ENCODE measurements around the gene HIVEP2. TPM values are rescaled to one million over a fixed set of nuclear protein-coding genes. Genes with fewer than 3 reads are reported as not detected.

Gene HIVEP2
- total RNA-seq, 1 experiment from 2014 or later = 3.2 TPM

DNA sequence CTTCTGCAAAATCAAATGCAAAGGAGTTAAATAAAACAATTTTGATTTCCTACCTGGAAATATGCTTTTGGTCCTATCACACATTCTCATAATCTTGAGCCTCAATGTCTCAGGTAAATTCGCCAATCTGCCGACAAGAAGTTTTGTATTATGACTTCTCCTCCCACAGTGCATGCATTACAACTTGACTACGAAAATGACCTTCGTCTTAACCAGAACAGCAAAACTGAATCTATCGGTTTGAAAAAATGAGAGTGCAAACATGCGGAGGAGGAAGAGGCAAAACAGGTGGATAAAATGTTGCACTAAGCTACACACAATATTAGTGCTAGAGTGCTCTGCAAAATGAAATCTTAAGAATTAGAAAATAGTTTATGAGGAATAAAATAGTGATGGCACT is 43.4 kb downstream of the HIVEP2 start:
- Histone ChIP-seq H3K4me3 (ENCODE audit: low read depth, low read length, poor library complexity, severe bottlenecking) (no peak overlapping the region), H3K4me1 (ENCODE audit: insufficient read depth, low read length, poor library complexity, severe bottlenecking) (no peaks in the 10 kb centered on the region), H3K27me3 (replicated peaks; ENCODE audit: insufficient read depth, low read depth, low read length, poor library complexity) (no peaks in the 10 kb centered on the region), H3K36me3 (ENCODE audit: insufficient read depth, low read length, poor library complexity, severe bottlenecking) (no peaks in the 10 kb centered on the region), H3K27ac (ENCODE audit: low read depth, low read length, poor library complexity, severe bottlenecking) (no peak overlapping the region), H3K9me3 (ENCODE audit: low read depth, low read length, poor library complexity, severe bottlenecking) (no peaks in the 10 kb centered on the region)
- intact Hi-C loops (cut with micrococcal nuclease; ENCODE audit: unreplicated experiment) = no loop called here
- ChIA-PET POLR2A (ENCODE audit: low non-redundant PET) (no interaction called here), CTCF (no interaction called here)
- no TSS peak for BruUV-seq (replicated peaks)
- DNase-seq (ENCODE audit: low spot score) = no peak
- TF ChIP-seq, protein P1, sequence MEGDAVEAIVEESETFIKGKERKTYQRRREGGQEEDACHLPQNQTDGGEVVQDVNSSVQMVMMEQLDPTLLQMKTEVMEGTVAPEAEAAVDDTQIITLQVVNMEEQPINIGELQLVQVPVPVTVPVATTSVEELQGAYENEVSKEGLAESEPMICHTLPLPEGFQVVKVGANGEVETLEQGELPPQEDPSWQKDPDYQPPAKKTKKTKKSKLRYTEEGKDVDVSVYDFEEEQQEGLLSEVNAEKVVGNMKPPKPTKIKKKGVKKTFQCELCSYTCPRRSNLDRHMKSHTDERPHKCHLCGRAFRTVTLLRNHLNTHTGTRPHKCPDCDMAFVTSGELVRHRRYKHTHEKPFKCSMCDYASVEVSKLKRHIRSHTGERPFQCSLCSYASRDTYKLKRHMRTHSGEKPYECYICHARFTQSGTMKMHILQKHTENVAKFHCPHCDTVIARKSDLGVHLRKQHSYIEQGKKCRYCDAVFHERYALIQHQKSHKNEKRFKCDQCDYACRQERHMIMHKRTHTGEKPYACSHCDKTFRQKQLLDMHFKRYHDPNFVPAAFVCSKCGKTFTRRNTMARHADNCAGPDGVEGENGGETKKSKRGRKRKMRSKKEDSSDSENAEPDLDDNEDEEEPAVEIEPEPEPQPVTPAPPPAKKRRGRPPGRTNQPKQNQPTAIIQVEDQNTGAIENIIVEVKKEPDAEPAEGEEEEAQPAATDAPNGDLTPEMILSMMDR (conservative IDR thresholded peaks at IDR 0.05; ENCODE audit: low read depth, low read length) = no peak
- TF ChIP-seq EZH2 (IDR thresholded peaks at IDR 0.05; ENCODE audit: borderline replicate concordance, low read depth, low read length, poor library complexity, severe bottlenecking) = no peak

DNA sequence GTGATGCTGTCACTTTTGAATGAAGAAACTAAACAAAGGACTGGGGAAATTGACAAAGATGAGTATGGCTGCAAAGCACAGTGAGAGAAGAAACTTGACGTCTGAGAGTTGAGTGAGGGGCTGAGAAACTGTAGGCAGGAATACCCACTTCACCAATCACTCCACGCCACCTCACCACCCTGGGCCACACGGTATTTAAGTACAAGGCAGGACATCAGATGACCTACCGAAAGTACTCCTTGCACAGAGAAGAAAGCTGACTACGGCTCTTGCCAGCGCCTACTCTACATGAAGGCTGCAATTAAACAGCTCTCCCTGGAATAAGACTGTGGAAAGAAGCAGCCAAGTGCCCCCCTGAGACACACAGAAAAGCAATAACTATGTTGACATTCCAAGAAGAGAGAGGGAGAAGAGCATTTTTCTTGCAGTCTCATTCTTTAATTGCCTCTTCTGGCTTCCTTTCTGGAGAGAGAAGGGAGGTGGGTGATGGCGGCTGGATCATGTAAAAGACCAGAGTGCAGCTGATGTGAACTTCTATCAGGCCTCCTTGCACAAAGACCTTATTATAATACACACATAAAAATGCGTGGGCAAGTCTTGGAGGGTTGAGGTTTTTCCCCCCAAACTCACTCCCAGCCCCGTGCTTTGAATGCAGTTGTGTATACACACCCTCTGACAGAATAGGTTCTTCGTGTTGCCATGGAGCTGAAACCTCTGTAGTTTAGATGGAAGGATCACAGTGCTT is 44.6 kb downstream of the HIVEP2 start:
- Histone ChIP-seq H3K27me3 (replicated peaks; ENCODE audit: insufficient read depth, low read depth, low read length, poor library complexity) (no peaks in the 10 kb centered on the region), H3K4me1 (ENCODE audit: insufficient read depth, low read length, poor library complexity, severe bottlenecking) (no peaks in the 10 kb centered on the region), H3K9me3 (ENCODE audit: low read depth, low read length, poor library complexity, severe bottlenecking) (no peaks in the 10 kb centered on the region), H3K4me3 (ENCODE audit: low read depth, low read length, poor library complexity, severe bottlenecking) (no peak overlapping the region), H3K36me3 (ENCODE audit: insufficient read depth, low read length, poor library complexity, severe bottlenecking) (no peaks in the 10 kb centered on the region), H3K27ac (ENCODE audit: low read depth, low read length, poor library complexity, severe bottlenecking) (no peak overlapping the region)
- no TSS peak for BruUV-seq (replicated peaks)
- ChIA-PET POLR2A (ENCODE audit: low non-redundant PET) (no interaction called here), CTCF (no interaction called here)
- no peak for TF ChIP-seq EZH2 (IDR thresholded peaks at IDR 0.05; ENCODE audit: borderline replicate concordance, low read depth, low read length, poor library complexity, severe bottlenecking)
- TF ChIP-seq, protein P1 (conservative IDR thresholded peaks at IDR 0.05; ENCODE audit: low read depth, low read length) = no peak
- intact Hi-C loops (cut with micrococcal nuclease; ENCODE audit: unreplicated experiment) = no loop called here
- DNase-seq (ENCODE audit: low spot score) = no peak

DNA sequence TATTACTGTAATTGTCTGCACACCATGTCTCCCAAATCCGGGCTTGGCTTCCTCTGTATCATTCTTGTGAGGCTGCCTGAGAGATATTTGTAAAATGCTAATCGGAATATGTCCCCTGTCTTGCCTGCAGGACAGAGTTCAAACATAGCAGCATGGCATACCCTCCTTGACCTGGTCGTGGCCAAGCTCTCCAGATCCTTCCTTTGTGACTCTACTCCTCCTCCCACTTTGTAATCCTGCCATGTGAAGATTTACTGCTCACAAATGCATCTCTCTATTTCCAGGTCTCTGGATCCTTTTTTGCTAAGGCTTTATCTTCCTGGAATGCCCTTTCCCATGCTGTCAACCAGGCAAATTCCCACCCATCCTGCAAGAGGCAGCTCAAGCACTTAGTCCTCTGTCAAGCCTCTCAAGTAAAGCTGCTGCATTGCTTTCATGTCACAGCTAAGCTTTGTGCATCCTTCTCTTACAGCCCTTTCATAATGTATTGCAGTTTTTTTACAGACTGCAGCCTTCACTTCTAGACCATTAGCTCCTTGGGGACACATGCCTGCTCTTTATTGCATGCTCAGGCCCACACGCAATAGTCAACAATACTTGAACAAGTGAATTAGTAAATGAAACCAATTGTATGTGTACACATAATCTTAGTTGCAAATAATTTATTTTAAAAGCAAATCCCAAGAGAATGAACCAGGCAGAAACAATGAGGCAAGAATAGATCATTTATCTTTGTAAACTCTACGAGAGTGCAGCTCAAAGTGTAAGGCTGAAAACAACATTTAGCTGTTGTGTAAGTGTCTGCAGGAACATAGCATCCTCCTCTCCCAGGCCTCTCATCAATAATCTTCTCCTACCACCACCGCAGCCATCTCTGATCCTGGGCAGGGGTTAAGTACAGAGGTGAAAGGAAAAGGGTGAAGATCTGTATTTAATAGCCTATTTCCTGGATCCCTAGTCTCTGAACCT is 45.8 kb downstream of the HIVEP2 start:
- no TSS peak for BruUV-seq (replicated peaks)
- ChIA-PET CTCF (interaction anchor here (0.5 kb wide), 1 partner anchor 17 kb away, joined by 4 read pairs; no protein-coding TSS in a partner anchor), POLR2A (ENCODE audit: low non-redundant PET) (interaction anchor here (0.6 kb wide), 1 partner anchor 15 kb away, joined by 3 read pairs; no protein-coding TSS in a partner anchor)
- TF ChIP-seq, protein P1 (conservative IDR thresholded peaks at IDR 0.05; ENCODE audit: low read depth, low read length) = no peak
- no peak for TF ChIP-seq EZH2 (IDR thresholded peaks at IDR 0.05; ENCODE audit: borderline replicate concordance, low read depth, low read length, poor library complexity, severe bottlenecking)
- H3K27me3 ChIP-seq (replicated peaks; ENCODE audit: insufficient read depth, low read depth, low read length, poor library complexity) = no peaks in the 10 kb centered on the region
- no peak for DNase-seq (ENCODE audit: low spot score)
- H3K27ac ChIP-seq (ENCODE audit: low read depth, low read length, poor library complexity, severe bottlenecking) = no peak overlapping the region
- no peaks in the 10 kb centered on the region for H3K9me3 ChIP-seq (ENCODE audit: low read depth, low read length, poor library complexity, severe bottlenecking)
- no peak overlapping the region for H3K4me3 ChIP-seq (ENCODE audit: low read depth, low read length, poor library complexity, severe bottlenecking)
- intact Hi-C loops (cut with micrococcal nuclease; ENCODE audit: unreplicated experiment) = no loop called here
- no peaks in the 10 kb centered on the region for H3K4me1 ChIP-seq (ENCODE audit: insufficient read depth, low read length, poor library complexity, severe bottlenecking)
- H3K36me3 ChIP-seq (ENCODE audit: insufficient read depth, low read length, poor library complexity, severe bottlenecking) = no peaks in the 10 kb centered on the region

Measured in A673 (cell line).